Gastrocnemius medialis (tissue), 4 donors: ENCODE data around the gene NOD2. TPM values are rescaled to one million over a fixed set of nuclear protein-coding genes. Genes with fewer than 3 reads are reported as not detected.

Source experiments
- ATAC-seq, 2 donors: fragments of 150-250 bp; one replicate each; pipeline ENCODE4 v1.9.1; 2016
- DNase-seq, 2 donors: peaks; one replicate each; pipeline ENCODE4 v3.0.0-alpha.2; 2019
- H3K27ac ChIP-seq, 4 donors: fragments of 200-600 bp; sonication (generic); 1 replicate in 1 of 4; 2 replicates in 3 of 4; pipeline ENCODE4 v1.5.1; 2016 to 2018; ENCODE audit warnings: mild to moderate bottlenecking in 2 of 4, moderate library complexity in 1 of 4
- H3K27me3 ChIP-seq, 3 donors: fragments of 200-600 bp; sonication (generic) in 2 of 3; 1 replicate in 1 of 3; 2 replicates in 2 of 3; pipeline versions ENCODE4 v1.5.1 to v1.6.0; 2016 to 2019; ENCODE audit warnings: mild to moderate bottlenecking in 1 of 3, moderate library complexity in 1 of 3
- H3K36me3 ChIP-seq, 2 donors: fragments of 200-600 bp; sonication (generic) in 1 of 2; one replicate each; pipeline ENCODE4 v1.5.1; 2017 to 2018
- H3K4me1 ChIP-seq, 2 donors: fragments of 200-600 bp; sonication (generic) in 1 of 2; one replicate each; pipeline ENCODE4 v1.5.1; 2016 to 2017; ENCODE audit warnings: mild to moderate bottlenecking in 2 of 2
- H3K4me3 ChIP-seq, 4 donors: fragments of 200-600 bp; sonication (generic) in 3 of 4; 1 replicate in 1 of 4; 2 replicates in 3 of 4; pipeline ENCODE4 v1.5.1; 2016 to 2019; ENCODE audit warnings: mild to moderate bottlenecking in 2 of 4
- H3K9me3 ChIP-seq, 3 donors: fragments of 200-600 bp; sonication (generic) in 2 of 3; 1 replicate in 1 of 3; 2 replicates in 2 of 3; pipeline ENCODE4 v1.5.1; 2016 to 2019
- CTCF ChIP-seq, 5 experiments: fragments of 450-650 bp in 3 of 5; fragments of 200-600 bp in 2 of 5; sonication (generic) in 2 of 5; IDR thresholded peaks in 4 of 5; conservative IDR thresholded peaks in 1 of 5; 1 replicate in 4 of 5; 2 replicates in 1 of 5; pipeline ENCODE4 v1.5.1; 2016 to 2019; ENCODE audit warnings: antibody characterized with exemption in 5 of 5, mild to moderate bottlenecking in 3 of 5, moderate library complexity in 3 of 5
- POLR2A ChIP-seq, 2 donors: fragments of 450-650 bp; IDR thresholded peaks; one replicate each; pipeline ENCODE4 v1.6.1; 2017; ENCODE audit warnings: antibody characterized with exemption in 2 of 2, mild to moderate bottlenecking in 2 of 2, moderate library complexity in 2 of 2
- in situ Hi-C, 4 donors: fragments of 200-750 bp; cut with MboI; loops; one replicate each; pipeline versions ENCODE4 v1.15.0 to v1.8.0; 2017; ENCODE audit warnings: low sequenced_read_pairs in 4 of 4
- intact Hi-C: fragments of 100-400 bp; cut with DNase I; formaldehyde crosslinking; loops from one replicate; pipeline ENCODE4 v1.15.1; 2023; ENCODE audit warnings: low total_unique reads
- total RNA-seq, 4 donors: library from RNA; depleted of rRNA; stranded (reverse); fragments of >200 nt; gene quantifications; one replicate each; pipeline versions ENCODE4 v1.1.0 to v1.2.3, GENCODE V29; 2016

Gene NOD2
- total RNA-seq, 4 donors from 2014 or later: 0.27 to 2.1 (median 1.7) TPM

DNA sequence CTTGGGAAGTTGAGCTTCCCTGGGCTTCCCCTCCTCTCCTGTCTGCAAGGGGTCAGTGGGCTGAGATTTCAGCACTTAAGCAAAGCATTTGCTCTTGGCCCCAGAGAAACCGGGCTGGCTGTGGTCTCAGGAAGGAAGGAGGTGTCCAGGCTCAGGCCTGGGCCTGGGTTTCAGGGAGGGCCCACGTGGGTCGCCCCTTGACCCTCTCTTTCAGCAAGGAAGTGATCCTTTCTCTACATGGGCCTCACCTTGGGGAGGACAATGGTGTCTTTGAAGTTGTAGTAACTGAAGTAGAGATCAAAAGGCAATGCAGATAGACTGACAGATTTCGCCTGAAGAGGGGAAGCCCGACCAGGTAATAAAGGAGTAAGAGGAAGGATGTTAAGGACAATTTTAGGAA is 2.7 kb downstream of the NOD2 start:
- DNase-seq: no peak
- Histone ChIP-seq H3K4me3 (no peak overlapping the region), H3K36me3 (no peaks in the 10 kb centered on the region), H3K27me3 (no peaks in the 10 kb centered on the region), H3K27ac (peak overlapping the region; percentile 81 to 87 (median 85)), H3K4me1 (peaks cover 37 to 46% of the 10 kb centered on the region in 2 donors), H3K9me3 (no peaks in the 10 kb centered on the region)
- intact Hi-C loops: no loop called here
- no peak for ATAC-seq
- TF ChIP-seq POLR2A (IDR thresholded peaks at IDR 0.05) (no peak), CTCF (IDR thresholded peaks at IDR 0.05 in 4 of 5, conservative IDR thresholded peaks at IDR 0.05 in 1 of 5) (no peak)
- in situ Hi-C loops: loop anchor here in 1 of 4 donors (5.0 kb wide), 1 partner anchor 51 kb away; no protein-coding TSS in a partner anchor

GRCh38 chr16:50696575-50697420 is 3.4 kb downstream of the NOD2 start:
- TF ChIP-seq POLR2A (IDR thresholded peaks at IDR 0.05): peak; percentile 23 to 35
- no peak for TF ChIP-seq CTCF (IDR thresholded peaks at IDR 0.05 in 4 of 5, conservative IDR thresholded peaks at IDR 0.05 in 1 of 5)
- Histone ChIP-seq H3K9me3 (no peaks in the 10 kb centered on the region), H3K27me3 (no peaks in the 10 kb centered on the region), H3K4me1 (peaks cover 37 to 46% of the 10 kb centered on the region in 2 donors), H3K27ac (peak overlapping the region; percentile 81 to 87 (median 85)), H3K36me3 (no peaks in the 10 kb centered on the region), H3K4me3 (no peak overlapping the region)
- ATAC-seq (no peak), DNase-seq (peak; percentile 55 to 74)
- intact Hi-C loops (no loop called here), in situ Hi-C loops (loop anchor here in 1 of 4 donors (5.0 kb wide), 1 partner anchor 51 kb away; no protein-coding TSS in a partner anchor)

- TF ChIP-seq CTCF (IDR thresholded peaks at IDR 0.05 in 4 of 5, conservative IDR thresholded peaks at IDR 0.05 in 1 of 5) (no peak), POLR2A (IDR thresholded peaks at IDR 0.05) (no peak)
- in situ Hi-C loops (loop anchor here in 1 of 4 donors (5.0 kb wide), 1 partner anchor 50 kb away; no protein-coding TSS in a partner anchor), intact Hi-C loops (no loop called here)
- Histone ChIP-seq H3K4me1 (peaks cover 41 to 52% of the 10 kb centered on the region in 2 donors), H3K9me3 (no peaks in the 10 kb centered on the region), H3K27ac (peak overlapping the region; percentile 81 to 87 (median 85)), H3K27me3 (no peaks in the 10 kb centered on the region), H3K36me3 (no peaks in the 10 kb centered on the region), H3K4me3 (peak overlapping the region in 3 of 4 donors; percentile 52 to 58 (median 53))
- ATAC-seq (no peak), DNase-seq (peak in 1 of 2 donors; percentile 21)
These were observed 4.0 kb downstream of the NOD2 start for GRCh38 chr16:50697421-50697715.

- intact Hi-C loops: loop anchor here (2.0 kb wide), 1 partner anchor 43 kb away; no protein-coding TSS in a partner anchor
- H3K9me3 ChIP-seq: no peaks in the 10 kb centered on the region
These were observed 4.7 kb downstream of the NOD2 start for GRCh38 chr16:50697881-50698767.

More at GRCh38 chr16:50697881-50698767, 4.7 kb downstream of the NOD2 start:
- TF ChIP-seq POLR2A (IDR thresholded peaks at IDR 0.05) (peak in 1 of 2 donors; percentile 29), CTCF (IDR thresholded peaks at IDR 0.05 in 4 of 5, conservative IDR thresholded peaks at IDR 0.05 in 1 of 5) (no peak)
- H3K36me3 ChIP-seq: no peaks in the 10 kb centered on the region
- H3K4me1 ChIP-seq: peaks cover 44 to 55% of the 10 kb centered on the region in 2 donors
- ATAC-seq (peak; percentile 66 to 67), DNase-seq (peak; percentile 75 to 79)
- no peaks in the 10 kb centered on the region for H3K27me3 ChIP-seq
- H3K4me3 ChIP-seq: peak overlapping the region; percentile 49 to 58 (median 52)
- H3K27ac ChIP-seq: peak overlapping the region; percentile 81 to 87 (median 85)
- in situ Hi-C loops: loop anchor here in 1 of 4 donors (5.0 kb wide), 1 partner anchor 49 kb away; no protein-coding TSS in a partner anchor
